Common myeloid progenitor, CD34-positive (primary cell): Measurements from ENCODE around the gene FBXO28.

ENCODE experiments used
- CTCF ChIA-PET: fragments of 350-600 bp; sonication (Branson Sonifier 250); formaldehyde crosslinking; loops from one replicate; lab custom pipeline; 2021; ENCODE audit warnings: antibody characterized with exemption; lab: Charles Lee
- POLR2A ChIA-PET: fragments of 350-600 bp; sonication (Branson Sonifier 250); formaldehyde crosslinking; loops from one replicate; lab custom pipeline; 2021; ENCODE audit warnings: antibody characterized with exemption; lab: Charles Lee
- DNase-seq, 3 donors: peaks; one replicate each; pipeline versions ENCODE4 v3.0.0 to v3.0.0-alpha.2; 2013
- H3K27ac ChIP-seq, 2 experiments: 1 replicate in 1 of 2; 2 replicates in 1 of 2; pipeline ENCODE4 v1.7.0; 2013; ENCODE audit warnings: inconsistent platforms in 2 of 2, low read length in 2 of 2, mild to moderate bottlenecking in 2 of 2, low read depth in 1 of 2, moderate library complexity in 1 of 2; ENCODE audit not compliant: severe bottlenecking in 2 of 2, insufficient read depth in 1 of 2, poor library complexity in 1 of 2
- H3K27me3 ChIP-seq, 5 experiments: replicated peaks in 2 of 5; 1 replicate in 3 of 5; 2 replicates in 2 of 5; pipeline versions ENCODE4 v1.6.1 to v1.7.0; 2013; ENCODE audit warnings: low read length in 4 of 5, mild to moderate bottlenecking in 2 of 5, moderate library complexity in 2 of 5, inconsistent platforms in 1 of 5; ENCODE audit not compliant: insufficient read depth in 5 of 5, control insufficient read depth in 4 of 5
- H3K36me3 ChIP-seq, 4 experiments: 1 replicate in 2 of 4; 2 replicates in 2 of 4; pipeline versions ENCODE4 v1.6.1 to v1.7.0; 2013; ENCODE audit warnings: low read length in 3 of 4, control low read depth in 1 of 4, mild to moderate bottlenecking in 1 of 4; ENCODE audit not compliant: control insufficient read depth in 4 of 4, insufficient read depth in 4 of 4
- H3K4me1 ChIP-seq, 4 experiments: 1 replicate in 3 of 4; 2 replicates in 1 of 4; pipeline versions ENCODE4 v1.6.1 to v1.7.1; 2013; ENCODE audit warnings: low read length in 3 of 4, mild to moderate bottlenecking in 3 of 4, control low read depth in 1 of 4, inconsistent platforms in 1 of 4, moderate library complexity in 1 of 4; ENCODE audit not compliant: control insufficient read depth in 4 of 4, insufficient read depth in 4 of 4; ENCODE audit errors: control extremely low read depth in 1 of 4
- H3K4me3 ChIP-seq, 7 experiments: 1 replicate in 4 of 7; 2 replicates in 3 of 7; pipeline versions ENCODE4 v1.5.1 to v1.7.0; 2013; ENCODE audit warnings: mild to moderate bottlenecking in 7 of 7, low read length in 6 of 7, moderate library complexity in 6 of 7, inconsistent platforms in 2 of 7, low read depth in 2 of 7, control low read depth in 1 of 7; ENCODE audit not compliant: insufficient read depth in 4 of 7, control insufficient read depth in 1 of 7; ENCODE audit errors: extremely low read depth in 1 of 7
- H3K9me3 ChIP-seq, 5 experiments: 1 replicate in 4 of 5; 2 replicates in 1 of 5; pipeline versions ENCODE4 v1.6.1 to v1.7.1; 2013; ENCODE audit warnings: low read length in 4 of 5, mild to moderate bottlenecking in 2 of 5, inconsistent platforms in 1 of 5, low read depth in 1 of 5, moderate library complexity in 1 of 5; ENCODE audit not compliant: control insufficient read depth in 4 of 5, insufficient read depth in 2 of 5; ENCODE audit errors: control extremely low read depth in 1 of 5
- WGBS: methylation state at CpG from one replicate; pipeline ENCODE4 v1.1.5; 2013; ENCODE audit not compliant: insufficient coverage; 5-methylcytosine and 5-hydroxymethylcytosine counted together

FBXO28 gene

DNA sequence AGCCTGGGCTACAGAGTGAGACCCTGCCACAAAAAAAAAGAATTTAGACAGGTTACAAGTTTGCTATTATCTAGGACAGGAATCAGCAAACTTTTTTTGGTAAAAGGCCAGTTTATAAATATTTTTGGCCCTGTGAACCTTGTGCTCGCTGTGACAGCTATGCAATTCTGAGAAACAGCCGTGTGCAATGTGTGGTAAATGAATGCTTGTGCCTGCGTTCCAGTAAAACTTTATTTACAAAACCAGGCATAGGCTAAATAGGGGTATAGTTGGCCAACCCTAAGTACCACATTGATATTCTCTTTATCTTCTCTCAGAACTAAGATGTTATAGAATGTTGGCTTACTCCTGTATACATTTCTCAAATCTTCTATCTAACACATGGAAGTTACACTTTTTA, 24.3 kb downstream of the FBXO28 start:
- no peak for DNase-seq
- Histone ChIP-seq H3K27ac (no peak overlapping the region), H3K27me3 (no peaks in the 10 kb centered on the region), H3K36me3 (peaks cover 7 to 48% (median 19%) of the 10 kb centered on the region in 4 experiments), H3K9me3 (no peaks in the 10 kb centered on the region), H3K4me3 (no peak overlapping the region), H3K4me1 (no peaks in the 10 kb centered on the region)
- no CpG with 5 or more reads among the region's 3 CpGs for WGBS
- POLR2A ChIA-PET = interaction anchor here (0.6 to 0.7 kb wide), 2 partner anchors 40 to 170 kb away, joined by 3 to 4 read pairs; no protein-coding TSS in a partner anchor
- CTCF ChIA-PET = interaction anchor here (1.6 kb wide), 2 partner anchors 14 to 15 kb away, joined by 4 to 5 read pairs; no protein-coding TSS in a partner anchor

DNA sequence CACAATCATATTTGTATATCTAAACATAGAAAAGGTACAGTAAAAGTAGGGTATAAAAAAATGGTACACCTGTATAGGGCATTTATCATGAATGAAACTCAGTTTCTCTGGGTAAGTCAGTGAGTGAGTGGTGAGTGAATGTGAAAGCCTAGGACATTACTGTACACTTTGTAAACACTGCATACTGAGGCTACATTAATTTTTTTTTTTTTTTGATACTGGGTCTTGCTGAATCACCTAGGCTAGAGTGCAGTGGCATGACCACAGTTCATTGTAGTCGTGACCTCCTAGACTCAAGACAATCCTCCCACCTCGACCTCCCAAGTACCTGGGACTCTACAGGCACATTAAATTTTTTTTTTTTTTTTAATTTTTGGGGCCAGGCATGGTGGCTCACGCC, 27.8 kb downstream of the FBXO28 start:
- Histone ChIP-seq H3K27ac (no peak overlapping the region), H3K4me1 (no peaks in the 10 kb centered on the region), H3K36me3 (peaks cover 4 to 37% (median 16%) of the 10 kb centered on the region in 4 experiments), H3K9me3 (no peaks in the 10 kb centered on the region), H3K4me3 (no peak overlapping the region), H3K27me3 (no peaks in the 10 kb centered on the region)
- DNase-seq = no peak
- ChIA-PET CTCF (interaction anchor here (0.6 kb wide), 1 partner anchor 193 kb away, joined by 3 read pairs; no protein-coding TSS in a partner anchor), POLR2A (no interaction called here)
- 100% methylated on average over 3 of the region's 3 CpGs for WGBS

DNA sequence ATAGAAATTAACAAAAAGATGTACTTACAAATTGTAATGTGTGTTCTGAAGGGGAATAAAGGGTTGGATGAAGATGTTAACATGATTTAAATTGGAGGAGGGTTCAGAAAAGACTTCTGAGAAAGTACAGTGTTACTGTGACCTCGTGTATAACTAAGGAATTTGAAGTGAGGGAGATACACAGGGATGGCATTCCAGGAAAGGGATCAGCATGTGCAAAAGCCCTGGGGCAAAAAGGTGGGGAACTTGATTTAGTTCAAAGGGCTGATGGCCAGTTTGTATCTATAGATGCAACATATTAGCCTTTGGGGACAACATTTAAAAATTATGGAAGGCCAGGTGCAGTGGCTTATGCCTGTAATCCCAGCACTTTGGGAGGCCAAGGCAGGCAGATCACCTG, 35.8 kb downstream of the FBXO28 start:
- Histone ChIP-seq H3K27ac (no peak overlapping the region), H3K36me3 (peaks cover 2 to 4% (median 2%) of the 10 kb centered on the region in 4 experiments), H3K4me3 (no peak overlapping the region), H3K9me3 (no peaks in the 10 kb centered on the region), H3K4me1 (no peaks in the 10 kb centered on the region), H3K27me3 (no peaks in the 10 kb centered on the region)
- ChIA-PET POLR2A (no interaction called here), CTCF (no interaction called here)
- DNase-seq = no peak
- 92% methylated on average over 1 of the region's 1 CpG for WGBS

GRCh38 chr1:224151117-224151516, 37.2 kb downstream of the FBXO28 start:
- WGBS = 100% methylated on average over 2 of the region's 3 CpGs
- POLR2A ChIA-PET = no interaction called here
- Histone ChIP-seq H3K9me3 (no peaks in the 10 kb centered on the region), H3K4me3 (no peak overlapping the region), H3K4me1 (no peaks in the 10 kb centered on the region), H3K27ac (no peak overlapping the region), H3K36me3 (peaks cover 2 to 10% (median 4%) of the 10 kb centered on the region in 4 experiments), H3K27me3 (no peaks in the 10 kb centered on the region)
- CTCF ChIA-PET = no interaction called here
- DNase-seq = no peak

DNA sequence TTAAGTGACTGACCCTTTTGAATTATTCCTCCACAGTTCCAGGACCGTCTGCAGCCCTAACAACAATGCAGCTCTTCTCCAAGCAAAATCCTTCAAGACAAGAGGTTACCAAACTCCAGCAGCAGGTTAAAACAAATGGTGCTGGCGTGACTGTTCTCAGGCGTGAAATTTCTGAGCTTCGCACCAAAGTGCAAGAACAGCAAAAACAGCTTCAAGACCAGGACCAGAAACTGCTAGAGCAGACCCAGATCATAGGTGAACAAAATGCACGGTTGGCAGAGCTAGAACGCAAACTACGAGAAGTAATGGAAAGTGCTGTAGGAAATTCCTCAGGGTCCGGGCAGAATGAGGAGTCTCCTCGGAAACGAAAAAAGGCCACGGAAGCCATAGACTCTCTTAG, 43.4 kb downstream of the FBXO28 start:
- ChIA-PET CTCF (interaction anchor here (3.2 kb wide), 1 partner anchor 12 kb away, joined by 15 read pairs; no protein-coding TSS in a partner anchor), POLR2A (no interaction called here)
- H3K27me3 ChIP-seq = no peaks in the 10 kb centered on the region
- no peak overlapping the region for H3K4me3 ChIP-seq
- DNase-seq = no peak
- H3K4me1 ChIP-seq = no peaks in the 10 kb centered on the region
- no peak overlapping the region for H3K27ac ChIP-seq
- 98% methylated on average over 11 of the region's 11 CpGs for WGBS
- peaks cover 5 to 50% (median 28%) of the 10 kb centered on the region in 4 experiments for H3K36me3 ChIP-seq
- no peaks in the 10 kb centered on the region for H3K9me3 ChIP-seq

GRCh38 chr1:224159541-224159940, 45.6 kb downstream of the FBXO28 start:
- no peak for DNase-seq
- H3K36me3 ChIP-seq = peaks cover 5 to 50% (median 28%) of the 10 kb centered on the region in 4 experiments
- ChIA-PET CTCF (interaction anchor here (3.2 kb wide), 1 partner anchor 10 kb away, joined by 15 read pairs; no protein-coding TSS in a partner anchor), POLR2A (no interaction called here)
- H3K4me1 ChIP-seq = no peaks in the 10 kb centered on the region
- H3K9me3 ChIP-seq = no peaks in the 10 kb centered on the region
- H3K27ac ChIP-seq = no peak overlapping the region
- H3K4me3 ChIP-seq = no peak overlapping the region
- H3K27me3 ChIP-seq = no peaks in the 10 kb centered on the region
- WGBS = 75% methylated on average over 4 of the region's 6 CpGs

DNA sequence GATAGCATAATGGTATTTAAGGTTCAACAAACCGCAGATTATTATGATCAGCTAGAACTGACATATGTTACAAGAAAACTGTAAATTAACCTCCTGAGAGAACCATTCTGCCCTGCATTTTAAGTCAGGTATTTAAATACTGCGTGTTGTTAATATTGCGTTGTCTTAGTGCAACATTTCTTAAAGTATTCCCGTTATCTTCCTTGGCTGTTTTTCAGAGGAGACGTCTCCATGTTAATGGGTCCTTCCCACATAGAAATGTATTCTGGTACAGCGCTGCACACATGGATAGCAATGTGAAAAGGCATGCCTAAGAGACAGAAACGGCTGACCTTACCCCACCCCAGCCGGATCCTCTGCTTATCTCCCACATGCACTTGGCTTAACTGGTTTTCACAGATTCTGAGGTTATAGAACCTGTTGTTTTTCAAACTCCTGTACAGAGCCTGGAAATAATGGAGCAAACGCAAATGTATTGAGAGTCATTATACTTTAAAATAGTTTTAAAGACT, 46.3 kb downstream of the FBXO28 start:
- peak; percentile 26 to 68 (median 45) for DNase-seq
- H3K27me3 ChIP-seq = no peaks in the 10 kb centered on the region
- WGBS = 91% methylated on average over 8 of the region's 9 CpGs
- CTCF ChIA-PET = interaction anchor here (3.2 kb wide), 1 partner anchor 9 kb away, joined by 15 read pairs; no protein-coding TSS in a partner anchor
- no peak overlapping the region for H3K27ac ChIP-seq
- POLR2A ChIA-PET = no interaction called here
- peaks cover 5 to 50% (median 28%) of the 10 kb centered on the region in 4 experiments for H3K36me3 ChIP-seq
- H3K4me1 ChIP-seq = no peaks in the 10 kb centered on the region
- no peak overlapping the region for H3K4me3 ChIP-seq
- no peaks in the 10 kb centered on the region for H3K9me3 ChIP-seq
